Panc1 (cell line): ENCODE data around the gene MYCBPAP. TPM values are rescaled to one million over a fixed set of nuclear protein-coding genes. Genes with fewer than 3 reads are reported as not detected.

ENCODE experiments used
- ATAC-seq: fragments of 200-7000 bp; cut with Tn5 transposase; 2 replicates; pipeline ENCODE4 v1.9.1; 2020; ENCODE audit warnings: mild to moderate bottlenecking, moderate library complexity
- BruUV-seq: library from RNA; stranded (reverse); fragments of 400-500 nt; replicated peaks from 2 replicates; lab custom pipeline; 2021; lab: Mats Ljungman, UMichigan
- CTCF ChIA-PET: fragments of 300-600 bp; sonication (Branson Sonifier 250); formaldehyde crosslinking; loops from one replicate; lab custom pipeline; 2022; ENCODE audit warnings: antibody characterized with exemption; lab: Charles Lee
- POLR2A ChIA-PET: fragments of 300-600 bp; sonication (Branson Sonifier 250); formaldehyde crosslinking; loops from one replicate; lab custom pipeline; 2022; ENCODE audit warnings: antibody characterized with exemption; lab: Charles Lee
- DNase-seq: peaks from one replicate; pipeline ENCODE4 v3.0.0-alpha.2; 2010; ENCODE audit warnings: low read depth, low spot score
- H3K27ac ChIP-seq: 2 replicates; pipeline ENCODE4 v1.5.1; 2011; ENCODE audit warnings: mild to moderate bottlenecking, low read length, inconsistent platforms
- H3K27me3 ChIP-seq: fragments of 200-500 bp; sonication (Bioruptor generic); 2 replicates; pipeline ENCODE4 v1.6.0; 2014; ENCODE audit warnings: low read length, inconsistent platforms; ENCODE audit not compliant: control insufficient read depth, insufficient read depth
- H3K36me3 ChIP-seq: fragments of 200-500 bp; sonication (Bioruptor generic); 2 replicates; pipeline ENCODE4 v1.5.1; 2014; ENCODE audit warnings: inconsistent platforms, mild to moderate bottlenecking, low read length, moderate library complexity; ENCODE audit not compliant: control insufficient read depth, insufficient read depth
- H3K4me1 ChIP-seq: 2 replicates; pipeline ENCODE4 v1.5.1; 2011; ENCODE audit warnings: inconsistent platforms, mild to moderate bottlenecking, low read length, moderate library complexity; ENCODE audit not compliant: control insufficient read depth, insufficient read depth
- H3K4me3 ChIP-seq, 2 experiments: 2 replicates each; pipeline ENCODE4 v1.5.1; 2011 to 2012; ENCODE audit warnings: low read depth in 2 of 2, low read length in 2 of 2, mild to moderate bottlenecking in 2 of 2, inconsistent platforms in 1 of 2, moderate library complexity in 1 of 2
- H3K9me3 ChIP-seq: fragments of 200-500 bp; sonication (Bioruptor generic); 2 replicates; pipeline ENCODE4 v1.5.1; 2014; ENCODE audit warnings: low read depth, mild to moderate bottlenecking, inconsistent platforms, low read length, moderate library complexity; ENCODE audit not compliant: control insufficient read depth, insufficient read depth
- CTCF ChIP-seq: fragments of 450-650 bp; IDR thresholded peaks from 2 replicates; pipeline ENCODE4 v1.5.1; 2017; ENCODE audit warnings: mild to moderate bottlenecking
- POLR2AphosphoS5 ChIP-seq: IDR thresholded peaks from 2 replicates; pipeline ENCODE4 v1.6.1; 2012; ENCODE audit warnings: mild to moderate bottlenecking, low read depth, low read length, moderate library complexity
- REST ChIP-seq, 2 experiments: IDR thresholded peaks; 2 replicates each; pipeline ENCODE4 v1.6.1; 2011 to 2012; ENCODE audit warnings: low read depth in 2 of 2, control low read depth in 1 of 2, low read length in 1 of 2, mild to moderate bottlenecking in 1 of 2, moderate library complexity in 1 of 2; ENCODE audit not compliant: insufficient read depth in 1 of 2
- SIN3A ChIP-seq: IDR thresholded peaks from 2 replicates; pipeline ENCODE4 v1.6.1; 2012; ENCODE audit warnings: low read depth, mild to moderate bottlenecking, low read length, moderate library complexity, borderline replicate concordance; ENCODE audit not compliant: insufficient read depth
- TCF7L2 ChIP-seq: IDR thresholded peaks from 2 replicates; pipeline ENCODE4 v1.6.1; 2011; ENCODE audit warnings: mild to moderate bottlenecking, low read depth, low read length, inconsistent platforms
- in situ Hi-C: cut with HindIII; loops from 2 replicates; pipeline ENCODE4 v1.10.0; 2016; ENCODE audit warnings: low sequenced_read_pairs, low pct_unique_long_range_greater_than_20kb
- intact Hi-C: fragments of 100-400 bp; cut with micrococcal nuclease; formaldehyde crosslinking; loops from one replicate; pipeline ENCODE4 v1.10.0; 2022; ENCODE audit not compliant: unreplicated experiment
- total RNA-seq: library from RNA; stranded (reverse); gene quantifications from one replicate; pipeline ENCODE4 v1.2.1, GENCODE V29; 2021; ENCODE audit not compliant: unreplicated experiment

Gene MYCBPAP
- total RNA-seq, 1 experiment from 2014 or later: 2.2 TPM

GRCh38 chr17:50520483-50520882 is 12.2 kb downstream of the MYCBPAP start:
- intact Hi-C loops: no loop called here
- ATAC-seq: no peak
- H3K27me3 ChIP-seq: no peaks in the 10 kb centered on the region
- TF ChIP-seq REST (IDR thresholded peaks at IDR 0.05; ENCODE audit: insufficient read depth in 1 of 2, low read depth in 2 of 2, low read length in 1 of 2): no peak
- TF ChIP-seq CTCF: no peak
- TF ChIP-seq SIN3A: no peak
- TF ChIP-seq TCF7L2: no peak
- no peak for TF ChIP-seq POLR2AphosphoS5
- in situ Hi-C loops: no loop called here
- ChIA-PET POLR2A (no interaction called here), CTCF (interaction anchor here (0.6 kb wide), 1 partner anchor 19 kb away, joined by 8 read pairs; no protein-coding TSS in a partner anchor)
- no peak overlapping the region for H3K27ac ChIP-seq
- H3K4me1 ChIP-seq: no peaks in the 10 kb centered on the region
- no peaks in the 10 kb centered on the region for H3K36me3 ChIP-seq
- no peak for DNase-seq
- BruUV-seq: no TSS peak
- H3K9me3 ChIP-seq: no peaks in the 10 kb centered on the region
- no peak overlapping the region for H3K4me3 ChIP-seq

- H3K4me3 ChIP-seq: no peak overlapping the region
- POLR2A ChIA-PET: no interaction called here
- no peaks in the 10 kb centered on the region for H3K9me3 ChIP-seq
- intact Hi-C loops: no loop called here
- no peak overlapping the region for H3K27ac ChIP-seq
- in situ Hi-C loops: no loop called here
- no peak for ATAC-seq
- TF ChIP-seq REST (IDR thresholded peaks at IDR 0.05; ENCODE audit: insufficient read depth in 1 of 2, low read depth in 2 of 2, low read length in 1 of 2) (no peak), POLR2AphosphoS5 (no peak), CTCF (no peak)
- no peaks in the 10 kb centered on the region for H3K27me3 ChIP-seq
- H3K36me3 ChIP-seq: no peaks in the 10 kb centered on the region
- CTCF ChIA-PET: no interaction called here
- no TSS peak for BruUV-seq
- DNase-seq: no peak
- H3K4me1 ChIP-seq: no peaks in the 10 kb centered on the region
Measured at GRCh38 chr17:50521514-50521913, 13.3 kb downstream of the MYCBPAP start.
